Measurements from ENCODE around the gene TOMM6. TPM values are rescaled to one million over a fixed set of nuclear protein-coding genes. Genes with fewer than 3 reads are reported as not detected.

The TOMM6 gene
- total and polyA plus RNA-seq, 4 donors, result 48.2 to 123 (median 86.1) TPM

DNA sequence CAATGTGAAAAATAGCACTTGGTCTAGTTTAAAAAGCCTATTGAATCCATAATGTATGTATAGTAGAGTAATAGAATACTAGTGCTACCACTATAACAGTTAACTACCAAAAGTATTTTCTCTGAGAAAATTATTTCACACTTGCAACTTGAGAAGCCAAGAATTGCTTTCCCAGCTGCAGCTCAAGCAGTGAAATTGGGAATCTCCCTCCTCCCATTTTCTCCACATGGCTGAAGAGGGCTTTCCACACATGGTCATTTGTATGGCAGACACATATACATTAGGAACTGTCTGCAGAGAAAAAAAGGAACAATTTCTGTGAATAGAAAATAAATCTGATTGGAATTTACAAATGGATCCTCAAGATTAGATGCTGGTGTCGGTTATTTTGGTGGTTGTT is 34.5 kb downstream of the TOMM6 start:
- no peak overlapping the region for H3K4me3 ChIP-seq (ENCODE audit: low read depth in 1 of 3, low read length in 3 of 3)
- no peak overlapping the region for H3K9ac ChIP-seq (ENCODE audit: low read depth in 1 of 2, low read length in 2 of 2)
- no peaks in the 10 kb centered on the region for H3K36me3 ChIP-seq (ENCODE audit: control insufficient read depth in 4 of 4, insufficient read depth in 3 of 4, low read depth in 1 of 4, low read length in 3 of 4)
- WGBS, result 96% methylated on average over 1 of the region's 1 CpG
- no peaks in the 10 kb centered on the region for H3K27me3 ChIP-seq (ENCODE audit: control insufficient read depth in 4 of 4, insufficient read depth in 4 of 4, low read length in 3 of 4)
- no peak overlapping the region for H3K27ac ChIP-seq (ENCODE audit: low read depth in 1 of 2, low read length in 2 of 2)
- no peak for DNase-seq (ENCODE audit: low spot score)
- H3K9me3 ChIP-seq (ENCODE audit: control insufficient read depth in 4 of 4, low read length in 3 of 4), result no peaks in the 10 kb centered on the region
- no peaks in the 10 kb centered on the region for H3K4me1 ChIP-seq (ENCODE audit: control insufficient read depth in 4 of 4, insufficient read depth in 4 of 4, low read length in 3 of 4)
- TF ChIP-seq HNF4G (IDR thresholded peaks at IDR 0.05) (no peak), GABPA (IDR thresholded peaks at IDR 0.05 in 1 of 2, conservative IDR thresholded peaks at IDR 0.05 in 1 of 2) (no peak), EGR1 (IDR thresholded peaks at IDR 0.05; ENCODE audit: low read depth in 2 of 2) (no peak), FOXA1 (IDR thresholded peaks at IDR 0.05) (no peak), RAD21 (IDR thresholded peaks at IDR 0.05) (no peak), RXRA (IDR thresholded peaks at IDR 0.05) (no peak), SP1 (IDR thresholded peaks at IDR 0.05) (no peak), FOXA2 (IDR thresholded peaks at IDR 0.05) (no peak), YY1 (IDR thresholded peaks at IDR 0.05) (no peak), NR2F2 (IDR thresholded peaks at IDR 0.05) (no peak), MAX (IDR thresholded peaks at IDR 0.05) (no peak), JUND (IDR thresholded peaks at IDR 0.05) (no peak), TAF1 (conservative IDR thresholded peaks at IDR 0.05) (no peak), ZBTB33 (IDR thresholded peaks at IDR 0.05) (no peak)
- TF ChIP-seq, protein P1, sequence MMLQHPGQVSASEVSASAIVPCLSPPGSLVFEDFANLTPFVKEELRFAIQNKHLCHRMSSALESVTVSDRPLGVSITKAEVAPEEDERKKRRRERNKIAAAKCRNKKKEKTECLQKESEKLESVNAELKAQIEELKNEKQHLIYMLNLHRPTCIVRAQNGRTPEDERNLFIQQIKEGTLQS (IDR thresholded peaks at IDR 0.05), result no peak
- TF ChIP-seq, protein P2, sequence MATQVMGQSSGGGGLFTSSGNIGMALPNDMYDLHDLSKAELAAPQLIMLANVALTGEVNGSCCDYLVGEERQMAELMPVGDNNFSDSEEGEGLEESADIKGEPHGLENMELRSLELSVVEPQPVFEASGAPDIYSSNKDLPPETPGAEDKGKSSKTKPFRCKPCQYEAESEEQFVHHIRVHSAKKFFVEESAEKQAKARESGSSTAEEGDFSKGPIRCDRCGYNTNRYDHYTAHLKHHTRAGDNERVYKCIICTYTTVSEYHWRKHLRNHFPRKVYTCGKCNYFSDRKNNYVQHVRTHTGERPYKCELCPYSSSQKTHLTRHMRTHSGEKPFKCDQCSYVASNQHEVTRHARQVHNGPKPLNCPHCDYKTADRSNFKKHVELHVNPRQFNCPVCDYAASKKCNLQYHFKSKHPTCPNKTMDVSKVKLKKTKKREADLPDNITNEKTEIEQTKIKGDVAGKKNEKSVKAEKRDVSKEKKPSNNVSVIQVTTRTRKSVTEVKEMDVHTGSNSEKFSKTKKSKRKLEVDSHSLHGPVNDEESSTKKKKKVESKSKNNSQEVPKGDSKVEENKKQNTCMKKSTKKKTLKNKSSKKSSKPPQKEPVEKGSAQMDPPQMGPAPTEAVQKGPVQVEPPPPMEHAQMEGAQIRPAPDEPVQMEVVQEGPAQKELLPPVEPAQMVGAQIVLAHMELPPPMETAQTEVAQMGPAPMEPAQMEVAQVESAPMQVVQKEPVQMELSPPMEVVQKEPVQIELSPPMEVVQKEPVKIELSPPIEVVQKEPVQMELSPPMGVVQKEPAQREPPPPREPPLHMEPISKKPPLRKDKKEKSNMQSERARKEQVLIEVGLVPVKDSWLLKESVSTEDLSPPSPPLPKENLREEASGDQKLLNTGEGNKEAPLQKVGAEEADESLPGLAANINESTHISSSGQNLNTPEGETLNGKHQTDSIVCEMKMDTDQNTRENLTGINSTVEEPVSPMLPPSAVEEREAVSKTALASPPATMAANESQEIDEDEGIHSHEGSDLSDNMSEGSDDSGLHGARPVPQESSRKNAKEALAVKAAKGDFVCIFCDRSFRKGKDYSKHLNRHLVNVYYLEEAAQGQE (IDR thresholded peaks at IDR 0.05), result no peak
- TF ChIP-seq, protein P3, sequence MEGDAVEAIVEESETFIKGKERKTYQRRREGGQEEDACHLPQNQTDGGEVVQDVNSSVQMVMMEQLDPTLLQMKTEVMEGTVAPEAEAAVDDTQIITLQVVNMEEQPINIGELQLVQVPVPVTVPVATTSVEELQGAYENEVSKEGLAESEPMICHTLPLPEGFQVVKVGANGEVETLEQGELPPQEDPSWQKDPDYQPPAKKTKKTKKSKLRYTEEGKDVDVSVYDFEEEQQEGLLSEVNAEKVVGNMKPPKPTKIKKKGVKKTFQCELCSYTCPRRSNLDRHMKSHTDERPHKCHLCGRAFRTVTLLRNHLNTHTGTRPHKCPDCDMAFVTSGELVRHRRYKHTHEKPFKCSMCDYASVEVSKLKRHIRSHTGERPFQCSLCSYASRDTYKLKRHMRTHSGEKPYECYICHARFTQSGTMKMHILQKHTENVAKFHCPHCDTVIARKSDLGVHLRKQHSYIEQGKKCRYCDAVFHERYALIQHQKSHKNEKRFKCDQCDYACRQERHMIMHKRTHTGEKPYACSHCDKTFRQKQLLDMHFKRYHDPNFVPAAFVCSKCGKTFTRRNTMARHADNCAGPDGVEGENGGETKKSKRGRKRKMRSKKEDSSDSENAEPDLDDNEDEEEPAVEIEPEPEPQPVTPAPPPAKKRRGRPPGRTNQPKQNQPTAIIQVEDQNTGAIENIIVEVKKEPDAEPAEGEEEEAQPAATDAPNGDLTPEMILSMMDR (IDR thresholded peaks at IDR 0.05; ENCODE audit: low read depth, low read length, missing input control), result no peak

DNA sequence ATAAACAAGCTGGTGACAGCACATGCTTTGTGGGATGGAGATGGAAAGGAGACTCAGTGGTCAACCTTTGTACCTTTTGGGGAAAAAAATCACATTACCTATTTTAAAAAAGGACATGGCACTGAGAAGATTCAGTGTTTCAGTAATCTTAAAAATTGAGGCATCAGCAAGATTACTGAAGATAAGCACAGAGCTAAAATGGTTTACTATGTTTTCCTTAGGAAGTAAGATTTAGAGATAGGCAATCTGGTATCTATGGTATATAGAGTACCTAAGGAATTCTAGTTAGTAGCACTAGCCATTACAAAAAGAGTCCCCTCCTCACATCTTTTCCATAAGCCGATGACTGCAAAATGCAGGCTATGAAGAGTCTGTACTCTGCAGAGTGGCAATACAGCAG is 35.7 kb downstream of the TOMM6 start:
- Histone ChIP-seq H3K4me1 (ENCODE audit: control insufficient read depth in 4 of 4, insufficient read depth in 4 of 4, low read length in 3 of 4) (no peaks in the 10 kb centered on the region), H3K9ac (ENCODE audit: low read depth in 1 of 2, low read length in 2 of 2) (no peak overlapping the region), H3K27me3 (ENCODE audit: control insufficient read depth in 4 of 4, insufficient read depth in 4 of 4, low read length in 3 of 4) (no peaks in the 10 kb centered on the region), H3K36me3 (ENCODE audit: control insufficient read depth in 4 of 4, insufficient read depth in 3 of 4, low read depth in 1 of 4, low read length in 3 of 4) (no peaks in the 10 kb centered on the region), H3K9me3 (ENCODE audit: control insufficient read depth in 4 of 4, low read length in 3 of 4) (no peaks in the 10 kb centered on the region), H3K4me3 (ENCODE audit: low read depth in 1 of 3, low read length in 3 of 3) (no peak overlapping the region), H3K27ac (ENCODE audit: low read depth in 1 of 2, low read length in 2 of 2) (no peak overlapping the region)
- TF ChIP-seq FOXA2 (IDR thresholded peaks at IDR 0.05) (no peak), RXRA (IDR thresholded peaks at IDR 0.05) (no peak), SP1 (IDR thresholded peaks at IDR 0.05) (no peak), JUND (IDR thresholded peaks at IDR 0.05) (no peak), FOXA1 (IDR thresholded peaks at IDR 0.05) (no peak), HNF4A (conservative IDR thresholded peaks at IDR 0.05) (no peak), TAF1 (conservative IDR thresholded peaks at IDR 0.05) (no peak), ZBTB33 (IDR thresholded peaks at IDR 0.05) (no peak)
- TF ChIP-seq, protein P2 (IDR thresholded peaks at IDR 0.05), result no peak
- TF ChIP-seq, protein P1 (IDR thresholded peaks at IDR 0.05), result no peak
- WGBS, result 100% methylated on average over 1 of the region's 1 CpG
- DNase-seq (ENCODE audit: low spot score), result no peak
